Measurements from ENCODE around the gene NFU1.
"Not testable (repeated sequence)": the region's sequence is repeated elsewhere in the genome, so short reads cannot be mapped to it uniquely, and the experiment has no call there.

The NFU1 gene

GRCh38 chr2:69359371-69359770, 77.9 kb downstream of the NFU1 start:
- H3K4me2 ChIP-seq (ENCODE audit: low read length): no peak overlapping the region
- no peak overlapping the region for H3K4me3 ChIP-seq (ENCODE audit: low read length)
- H3K9me3 ChIP-seq (ENCODE audit: insufficient read depth, low read length): no peaks in the 10 kb centered on the region
- no peaks in the 10 kb centered on the region for H3K27me3 ChIP-seq (ENCODE audit: low read depth, low read length)
- H4K20me1 ChIP-seq (ENCODE audit: insufficient read depth, low read length): no peaks in the 10 kb centered on the region
- H2AFZ ChIP-seq (ENCODE audit: low read depth, low read length): no peak overlapping the region
- TF ChIP-seq EZH2phosphoT487 (IDR thresholded peaks at IDR 0.05; ENCODE audit: low read depth) (no peak), CTCF (IDR thresholded peaks at IDR 0.05; ENCODE audit: low read depth, low read length) (no peak)
- H3K36me3 ChIP-seq (replicated peaks; ENCODE audit: low read depth, low read length): peaks cover 31% of the 10 kb centered on the region
- no peaks in the 10 kb centered on the region for H3K79me2 ChIP-seq (ENCODE audit: low read length)
- H3K4me1 ChIP-seq (ENCODE audit: low read length): no peaks in the 10 kb centered on the region
- H3K9ac ChIP-seq (ENCODE audit: low read length): no peak overlapping the region
- no peak overlapping the region for H3K27ac ChIP-seq (ENCODE audit: low read length)

- Histone ChIP-seq H3K9me3 (ENCODE audit: insufficient read depth, low read length) (no peaks in the 10 kb centered on the region), H2AFZ (ENCODE audit: low read depth, low read length) (no peak overlapping the region), H3K79me2 (ENCODE audit: low read length) (no peaks in the 10 kb centered on the region), H3K27ac (ENCODE audit: low read length) (no peak overlapping the region), H3K4me3 (ENCODE audit: low read length) (no peak overlapping the region), H4K20me1 (ENCODE audit: insufficient read depth, low read length) (no peaks in the 10 kb centered on the region), H3K4me2 (ENCODE audit: low read length) (no peak overlapping the region), H3K4me1 (ENCODE audit: low read length) (no peaks in the 10 kb centered on the region), H3K36me3 (replicated peaks; ENCODE audit: low read depth, low read length) (peaks cover 31% of the 10 kb centered on the region), H3K9ac (ENCODE audit: low read length) (no peak overlapping the region), H3K27me3 (ENCODE audit: low read depth, low read length) (no peaks in the 10 kb centered on the region)
- no peak for TF ChIP-seq CTCF (IDR thresholded peaks at IDR 0.05; ENCODE audit: low read depth, low read length)
- TF ChIP-seq EZH2phosphoT487 (IDR thresholded peaks at IDR 0.05; ENCODE audit: low read depth): no peak
Observed at GRCh38 chr2:69358914-69359313, 78.3 kb downstream of the NFU1 start.

- Histone ChIP-seq H3K4me3 (ENCODE audit: low read length) (no peak overlapping the region), H3K4me1 (ENCODE audit: low read length) (no peaks in the 10 kb centered on the region), H3K36me3 (replicated peaks; ENCODE audit: low read depth, low read length) (peaks cover 25% of the 10 kb centered on the region), H3K9ac (ENCODE audit: low read length) (no peak overlapping the region), H3K79me2 (ENCODE audit: low read length) (no peaks in the 10 kb centered on the region), H2AFZ (ENCODE audit: low read depth, low read length) (no peak overlapping the region), H3K9me3 (ENCODE audit: insufficient read depth, low read length) (no peaks in the 10 kb centered on the region), H4K20me1 (ENCODE audit: insufficient read depth, low read length) (no peaks in the 10 kb centered on the region), H3K4me2 (ENCODE audit: low read length) (no peak overlapping the region), H3K27ac (ENCODE audit: low read length) (no peak overlapping the region), H3K27me3 (ENCODE audit: low read depth, low read length) (no peaks in the 10 kb centered on the region)
- TF ChIP-seq EZH2phosphoT487 (IDR thresholded peaks at IDR 0.05; ENCODE audit: low read depth) (no peak), CTCF (IDR thresholded peaks at IDR 0.05; ENCODE audit: low read depth, low read length) (no peak)
Observed at GRCh38 chr2:69356471-69356870, 80.8 kb downstream of the NFU1 start.

- H3K4me3 ChIP-seq (ENCODE audit: low read length); H3K79me2 ChIP-seq (ENCODE audit: low read length); H3K4me2 ChIP-seq (ENCODE audit: low read length); H2AFZ ChIP-seq (ENCODE audit: low read depth, low read length); H3K4me1 ChIP-seq (ENCODE audit: low read length); H3K9me3 ChIP-seq (ENCODE audit: insufficient read depth, low read length); H3K9ac ChIP-seq (ENCODE audit: low read length); H3K27ac ChIP-seq (ENCODE audit: low read length); H4K20me1 ChIP-seq (ENCODE audit: insufficient read depth, low read length); H3K27me3 ChIP-seq (ENCODE audit: low read depth, low read length): not testable (repeated sequence)
- peaks cover 28% of the 10 kb centered on the region for H3K36me3 ChIP-seq (replicated peaks; ENCODE audit: low read depth, low read length)
Observed at GRCh38 chr2:69354976-69355375, 82.3 kb downstream of the NFU1 start.

GRCh38 chr2:69353360-69353759, 83.9 kb downstream of the NFU1 start:
- H3K9ac ChIP-seq (ENCODE audit: low read length): no peak overlapping the region
- no peaks in the 10 kb centered on the region for H4K20me1 ChIP-seq (ENCODE audit: insufficient read depth, low read length)
- H3K4me1 ChIP-seq (ENCODE audit: low read length): no peaks in the 10 kb centered on the region
- H3K9me3 ChIP-seq (ENCODE audit: insufficient read depth, low read length): no peaks in the 10 kb centered on the region
- no peak overlapping the region for H3K27ac ChIP-seq (ENCODE audit: low read length)
- H3K36me3 ChIP-seq (replicated peaks; ENCODE audit: low read depth, low read length): peaks cover 33% of the 10 kb centered on the region
- H3K4me3 ChIP-seq (ENCODE audit: low read length): no peak overlapping the region
- H2AFZ ChIP-seq (ENCODE audit: low read depth, low read length): no peak overlapping the region
- H3K4me2 ChIP-seq (ENCODE audit: low read length): no peak overlapping the region
- no peaks in the 10 kb centered on the region for H3K79me2 ChIP-seq (ENCODE audit: low read length)
- TF ChIP-seq EZH2phosphoT487 (IDR thresholded peaks at IDR 0.05; ENCODE audit: low read depth) (no peak), CTCF (IDR thresholded peaks at IDR 0.05; ENCODE audit: low read depth, low read length) (no peak)
- no peaks in the 10 kb centered on the region for H3K27me3 ChIP-seq (ENCODE audit: low read depth, low read length)

Data from OCI-LY3 (cell line).